H9 (cell line): ENCODE measurements around the gene PDCD11. TPM values are rescaled to one million over a fixed set of nuclear protein-coding genes. Genes with fewer than 3 reads are reported as not detected.

Source experiments
- DNase-seq: peaks from one replicate; pipeline ENCODE4 v3.0.0-alpha.2; 2017
- H2AFZ ChIP-seq: one replicate; pipeline ENCODE4 v1.6.1; 2013; ENCODE audit warnings: mild to moderate bottlenecking, low read length, control low read depth, moderate library complexity
- H2AK5ac ChIP-seq: 2 replicates; pipeline ENCODE4 v1.6.1; 2013; ENCODE audit warnings: low read length, control low read depth, mixed read lengths; ENCODE audit not compliant: insufficient read length
- H2BK120ac ChIP-seq: one replicate; pipeline ENCODE4 v1.6.1; 2013; ENCODE audit warnings: low read depth, mild to moderate bottlenecking, low read length, control low read depth, inconsistent platforms; ENCODE audit not compliant: poor library complexity, severe bottlenecking
- H2BK12ac ChIP-seq: 2 replicates; pipeline ENCODE4 v1.6.1; 2013; ENCODE audit warnings: low read length, control low read depth, mixed read lengths, low read depth; ENCODE audit not compliant: insufficient read length
- H2BK15ac ChIP-seq: 2 replicates; pipeline ENCODE4 v1.6.1; 2013; ENCODE audit warnings: low read depth, low read length, control low read depth
- H2BK20ac ChIP-seq: one replicate; pipeline ENCODE4 v1.6.1; 2013; ENCODE audit warnings: low read depth, mild to moderate bottlenecking, low read length, control low read depth, inconsistent platforms; ENCODE audit not compliant: poor library complexity, severe bottlenecking
- H2BK5ac ChIP-seq: 2 replicates; pipeline ENCODE4 v1.6.1; 2013; ENCODE audit warnings: low read length, control low read depth, mixed read lengths; ENCODE audit not compliant: insufficient read length
- H3K14ac ChIP-seq: 2 replicates; pipeline ENCODE4 v1.6.1; 2013; ENCODE audit warnings: low read length, control low read depth; ENCODE audit not compliant: insufficient read depth
- H3K18ac ChIP-seq: 2 replicates; pipeline ENCODE4 v1.6.1; 2013; ENCODE audit warnings: low read depth, mild to moderate bottlenecking, mixed read lengths, low read length, control low read depth; ENCODE audit not compliant: insufficient read length
- H3K23ac ChIP-seq: 2 replicates; pipeline ENCODE4 v1.6.1; 2013; ENCODE audit warnings: low read length, control low read depth, mixed read lengths, low read depth; ENCODE audit not compliant: insufficient read length
- H3K23me2 ChIP-seq: 2 replicates; pipeline ENCODE4 v1.6.1; 2013; ENCODE audit warnings: low read depth, mild to moderate bottlenecking, mixed read lengths, low read length, control low read depth; ENCODE audit not compliant: insufficient read length, poor library complexity, severe bottlenecking
- H3K27ac ChIP-seq: 2 replicates; pipeline ENCODE4 v1.5.1; 2013; ENCODE audit warnings: low read length, control low read depth, mixed read lengths, low read depth; ENCODE audit not compliant: insufficient read length
- H3K27me3 ChIP-seq: 2 replicates; pipeline ENCODE4 v1.6.1; 2013; ENCODE audit warnings: low read length, control low read depth, inconsistent platforms; ENCODE audit not compliant: insufficient read depth
- H3K4ac ChIP-seq: 2 replicates; pipeline ENCODE4 v1.6.1; 2013; ENCODE audit warnings: low read depth, mild to moderate bottlenecking, control low read depth, inconsistent platforms, low read length, moderate library complexity
- H3K4me1 ChIP-seq: 2 replicates; pipeline ENCODE4 v1.6.1; 2013; ENCODE audit warnings: low read length, control low read depth, inconsistent platforms; ENCODE audit not compliant: insufficient read depth
- H3K4me2 ChIP-seq: 2 replicates; pipeline ENCODE4 v1.6.1; 2013; ENCODE audit warnings: low read length, control low read depth, mixed read lengths; ENCODE audit not compliant: insufficient read length, insufficient read depth
- H3K56ac ChIP-seq: 2 replicates; pipeline ENCODE4 v1.6.1; 2013; ENCODE audit warnings: low read depth, mild to moderate bottlenecking, mixed read lengths, low read length, control low read depth; ENCODE audit not compliant: insufficient read length
- H3K79me1 ChIP-seq: 2 replicates; pipeline ENCODE4 v1.6.1; 2013; ENCODE audit warnings: low read depth, mild to moderate bottlenecking, moderate library complexity, low read length, control low read depth, inconsistent platforms; ENCODE audit not compliant: insufficient read depth, poor library complexity, severe bottlenecking
- H3K79me2 ChIP-seq: 2 replicates; pipeline ENCODE4 v1.6.1; 2013; ENCODE audit warnings: low read length, control low read depth, inconsistent platforms; ENCODE audit not compliant: insufficient read depth
- H3K9ac ChIP-seq: 2 replicates; pipeline ENCODE4 v1.6.1; 2013; ENCODE audit warnings: low read length, control low read depth, mixed read lengths; ENCODE audit not compliant: insufficient read length; ENCODE audit errors: extremely low read depth
- H3K9me3 ChIP-seq: one replicate; pipeline ENCODE4 v1.6.1; 2013; ENCODE audit warnings: low read depth, low read length, inconsistent platforms; ENCODE audit not compliant: control insufficient read depth
- H3T11ph ChIP-seq: one replicate; pipeline ENCODE4 v1.6.1; 2013; ENCODE audit warnings: mild to moderate bottlenecking, low read length, control low read depth, inconsistent platforms
- H4K20me1 ChIP-seq: one replicate; pipeline ENCODE4 v1.6.1; 2013; ENCODE audit not compliant: control insufficient read depth, insufficient read length, insufficient read depth
- H4K5ac ChIP-seq: 2 replicates; pipeline ENCODE4 v1.6.1; 2013; ENCODE audit warnings: low read depth, mild to moderate bottlenecking, mixed read lengths, low read length, control low read depth; ENCODE audit not compliant: insufficient read length
- H4K8ac ChIP-seq: replicated peaks from 2 replicates; pipeline ENCODE4 v1.6.1; 2013; ENCODE audit warnings: low read length, control low read depth, mixed read lengths, low read depth; ENCODE audit not compliant: insufficient read length
- H4K91ac ChIP-seq: 2 replicates; pipeline ENCODE4 v1.6.1; 2013; ENCODE audit warnings: low read depth, mild to moderate bottlenecking, moderate library complexity, mixed read lengths, low read length, control low read depth; ENCODE audit not compliant: insufficient read length
- H3K27ac Mint-ChIP-seq, 3 experiments: 2 replicates in 2 of 3; 3 replicates in 1 of 3; pipeline ENCODE4 v1.8.0; 2020 to 2021; ENCODE audit warnings: mixed read lengths in 3 of 3, mild to moderate bottlenecking in 1 of 3, moderate library complexity in 1 of 3
- H3K27me3 Mint-ChIP-seq: 2 replicates; pipeline ENCODE4 v1.8.0; 2021; ENCODE audit warnings: low read depth, mild to moderate bottlenecking, moderate library complexity, mixed read lengths
- H3K36me3 Mint-ChIP-seq, 3 experiments: 2 replicates in 2 of 3; 3 replicates in 1 of 3; pipeline ENCODE4 v1.8.0; 2020 to 2021; ENCODE audit warnings: low read depth in 3 of 3, mixed read lengths in 3 of 3; ENCODE audit not compliant: insufficient read depth in 1 of 3
- H3K4me1 Mint-ChIP-seq, 2 experiments: 2 replicates each; pipeline ENCODE4 v1.8.0; 2020; ENCODE audit warnings: mixed read lengths in 2 of 2
- H3K4me3 Mint-ChIP-seq, 2 experiments: 2 replicates in 1 of 2; 3 replicates in 1 of 2; pipeline ENCODE4 v1.8.0; 2020 to 2021; ENCODE audit warnings: mild to moderate bottlenecking in 2 of 2, mixed read lengths in 2 of 2, moderate library complexity in 1 of 2
- H3K9me3 Mint-ChIP-seq, 2 experiments: 2 replicates in 1 of 2; 3 replicates in 1 of 2; pipeline ENCODE4 v1.8.0; 2020; ENCODE audit warnings: mild to moderate bottlenecking in 2 of 2, mixed read lengths in 2 of 2, moderate library complexity in 1 of 2
- CTCF ChIP-seq: fragments of 200-600 bp; sonication (generic); conservative IDR thresholded peaks from 3 replicates; pipeline ENCODE4 v1.8.0; 2021; ENCODE audit warnings: antibody characterized with exemption, mild to moderate bottlenecking
- whole genome bisulfite sequencing: extraction: QIAGEN DNeasy Blood & Tissue Kit; methylation state at CpG from one replicate; pipeline ENCODE4 v1.1.7; 2013; ENCODE audit warnings: missing lambda C conversion rate, low lambda C conversion rate, mixed read lengths; ENCODE audit not compliant: insufficient read length; ENCODE audit errors: extremely low coverage; 5-methylcytosine and 5-hydroxymethylcytosine counted together
- total RNA-seq: library from RNA; stranded (reverse); gene quantifications from 2 replicates; pipeline ENCODE4 v1.2.1, GENCODE V29; 2021

Gene PDCD11
- total RNA-seq, 1 experiment from 2014 or later: 99.5 TPM

- H2BK120ac ChIP-seq: no peak overlapping the region
- no peak for TF ChIP-seq CTCF
- DNase-seq: no peak
- Mint-ChIP-seq H3K4me3 (no peak overlapping the region; a peak in 1 of 5 replicates), H3K36me3 (peaks cover 52 to 90% (median 85%) of the 10 kb centered on the region in 3 experiments), H3K4me1 (peaks cover 0 to 3% of the 10 kb centered on the region in 2 experiments; a peak in 1 of 4 replicates), H3K27me3 (no peaks in the 10 kb centered on the region), H3K9me3 (no peaks in the 10 kb centered on the region), H3K27ac (no peak overlapping the region; a peak in 1 of 7 replicates)
- H3K56ac ChIP-seq: no peak overlapping the region
- H3K79me1 ChIP-seq: no peaks in the 10 kb centered on the region
- H3K4me1 ChIP-seq: no peaks in the 10 kb centered on the region
- no CpG with 5 or more reads among the region's 23 CpGs for WGBS
- no peak overlapping the region for H2BK12ac ChIP-seq
- H3K4me2 ChIP-seq: no peak overlapping the region
- no peak overlapping the region for H4K91ac ChIP-seq
- H2AFZ ChIP-seq: no peak overlapping the region
- H3K14ac ChIP-seq: no peak overlapping the region
- no peak overlapping the region for H3K23ac ChIP-seq
- H3K9ac ChIP-seq: no peak overlapping the region
- no peak overlapping the region for H3K27ac ChIP-seq
- H3K79me2 ChIP-seq: no peaks in the 10 kb centered on the region
- H2BK20ac ChIP-seq: no peak overlapping the region
- no peak overlapping the region for H2BK5ac ChIP-seq
- no peaks in the 10 kb centered on the region for H3K27me3 ChIP-seq
- H3K18ac ChIP-seq: no peak overlapping the region
- no peak overlapping the region for H2BK15ac ChIP-seq
- no peak overlapping the region for H4K8ac ChIP-seq
- no peaks in the 10 kb centered on the region for H3K9me3 ChIP-seq
- no peak overlapping the region for H4K5ac ChIP-seq
- no peak overlapping the region for H3K4ac ChIP-seq
- no peak overlapping the region for H2AK5ac ChIP-seq
- H4K20me1 ChIP-seq: no peaks in the 10 kb centered on the region
- no peak overlapping the region for H3T11ph ChIP-seq
- no peaks in the 10 kb centered on the region for H3K23me2 ChIP-seq
Observed at GRCh38 chr10:103443475-103444185, 47.2 kb downstream of the PDCD11 start.
